Lower lobe of right lung (tissue), 2 donors: ENCODE measurements around the gene DUSP9. TPM values are rescaled to one million over a fixed set of nuclear protein-coding genes. Genes with fewer than 3 reads are reported as not detected.

Experiments used
- ATAC-seq, 2 donors: fragments of 200-7000 bp; cut with Tn5 transposase; one replicate each; pipeline ENCODE4 v1.9.1; 2020 to 2022; ENCODE audit warnings: mild to moderate bottlenecking in 2 of 2, moderate library complexity in 2 of 2
- DNase-seq: peaks from one replicate; pipeline ENCODE4 v3.0.0-alpha.2; 2020
- H3K27ac ChIP-seq: fragments of 200-600 bp; one replicate; pipeline ENCODE4 v1.8.0; 2022
- H3K27me3 ChIP-seq: fragments of 200-600 bp; one replicate; pipeline ENCODE4 v1.8.0; 2022; ENCODE audit warnings: low read depth
- H3K36me3 ChIP-seq: fragments of 200-600 bp; one replicate; pipeline ENCODE4 v1.8.0; 2022; ENCODE audit warnings: mild to moderate bottlenecking
- H3K4me1 ChIP-seq: fragments of 200-600 bp; one replicate; pipeline ENCODE4 v1.8.0; 2022
- H3K4me3 ChIP-seq: fragments of 200-600 bp; one replicate; pipeline ENCODE4 v1.8.0; 2022; ENCODE audit warnings: mild to moderate bottlenecking
- H3K9me3 ChIP-seq: fragments of 200-600 bp; one replicate; pipeline ENCODE4 v1.8.0; 2022
- CTCF ChIP-seq: fragments of 200-600 bp; IDR thresholded peaks from one replicate; pipeline ENCODE4 v1.8.0; 2022; ENCODE audit warnings: antibody characterized with exemption, mild to moderate bottlenecking
- intact Hi-C: fragments of 100-400 bp; cut with DNase I; formaldehyde crosslinking; loops from one replicate; pipeline ENCODE4 v1.11.0; 2022
- total RNA-seq: library from RNA; stranded (reverse); fragmentation: NEBNext Ultra II Directional; extraction: Animal tissue kit (Norgen Biotek cat#: 25700); gene quantifications from one replicate; pipeline ENCODE4 v1.2.1, GENCODE V29; 2021
- donor health status: DM: no; HTN: yes; CAD: no; lungs with severe emphysema.

Gene DUSP9
- total RNA-seq, 1 donor from 2014 or later = not detected

- Histone ChIP-seq H3K4me1 (no peaks in the 10 kb centered on the region), H3K36me3 (no peaks in the 10 kb centered on the region), H3K9me3 (no peaks in the 10 kb centered on the region), H3K27me3 (no peaks in the 10 kb centered on the region), H3K27ac (no peak overlapping the region), H3K4me3 (no peak overlapping the region)
- no peak for TF ChIP-seq CTCF
- intact Hi-C loops = no loop called here
- ATAC-seq = no peak
- DNase-seq = no peak
Measured at GRCh38 chrX:153614818-153615217, 32.2 kb upstream of the DUSP9 start.

GRCh38 chrX:153620576-153620975 is 26.4 kb upstream of the DUSP9 start:
- Histone ChIP-seq H3K4me1 (no peaks in the 10 kb centered on the region), H3K4me3 (no peak overlapping the region), H3K27ac (no peak overlapping the region), H3K36me3 (no peaks in the 10 kb centered on the region), H3K9me3 (no peaks in the 10 kb centered on the region), H3K27me3 (no peaks in the 10 kb centered on the region)
- TF ChIP-seq CTCF = no peak
- intact Hi-C loops = no loop called here
- DNase-seq (no peak), ATAC-seq (no peak)

GRCh38 chrX:153621949-153622598 is 24.9 kb upstream of the DUSP9 start:
- intact Hi-C loops = no loop called here
- Histone ChIP-seq H3K4me1 (no peaks in the 10 kb centered on the region), H3K27ac (no peak overlapping the region), H3K36me3 (no peaks in the 10 kb centered on the region), H3K27me3 (no peaks in the 10 kb centered on the region), H3K4me3 (no peak overlapping the region), H3K9me3 (no peaks in the 10 kb centered on the region)
- no peak for ATAC-seq
- TF ChIP-seq CTCF = no peak
- DNase-seq = peak; percentile 3

DNA sequence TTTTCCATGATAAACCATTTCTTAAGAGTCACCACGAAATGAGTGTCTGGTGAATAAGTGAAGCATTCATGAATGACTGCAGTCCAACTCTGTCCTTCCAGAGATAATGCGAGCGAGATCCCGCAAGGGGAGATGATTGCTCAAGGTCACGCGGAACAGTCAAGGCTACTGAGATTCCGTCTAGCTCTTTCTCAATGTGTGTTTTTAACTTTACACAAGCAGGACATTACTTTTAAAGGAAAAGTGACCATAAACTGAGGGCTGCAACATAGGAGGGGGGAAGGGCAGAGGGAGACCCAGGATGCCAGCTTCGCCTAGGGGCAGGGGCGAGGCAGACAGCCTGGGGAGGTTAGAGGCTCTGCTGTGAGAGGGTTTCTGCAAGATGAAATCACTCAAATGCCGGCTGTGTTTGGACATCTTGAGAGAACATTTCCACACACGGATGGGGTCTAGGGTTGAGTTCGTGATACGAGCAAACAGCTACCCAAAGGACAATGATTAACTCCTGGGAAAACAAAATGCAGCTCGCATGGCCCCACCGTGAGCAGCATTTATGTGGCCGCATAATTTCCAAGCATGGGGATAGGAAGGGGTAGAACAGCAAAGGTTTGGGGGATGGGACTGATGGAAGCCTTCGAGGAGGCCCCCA is 24.2 kb upstream of the DUSP9 start:
- no peaks in the 10 kb centered on the region for H3K36me3 ChIP-seq
- H3K9me3 ChIP-seq = no peaks in the 10 kb centered on the region
- H3K27ac ChIP-seq = no peak overlapping the region
- ATAC-seq (no peak), DNase-seq (no peak)
- H3K4me1 ChIP-seq = no peaks in the 10 kb centered on the region
- H3K4me3 ChIP-seq = no peak overlapping the region
- no peaks in the 10 kb centered on the region for H3K27me3 ChIP-seq
- intact Hi-C loops = no loop called here
- no peak for TF ChIP-seq CTCF

DNA sequence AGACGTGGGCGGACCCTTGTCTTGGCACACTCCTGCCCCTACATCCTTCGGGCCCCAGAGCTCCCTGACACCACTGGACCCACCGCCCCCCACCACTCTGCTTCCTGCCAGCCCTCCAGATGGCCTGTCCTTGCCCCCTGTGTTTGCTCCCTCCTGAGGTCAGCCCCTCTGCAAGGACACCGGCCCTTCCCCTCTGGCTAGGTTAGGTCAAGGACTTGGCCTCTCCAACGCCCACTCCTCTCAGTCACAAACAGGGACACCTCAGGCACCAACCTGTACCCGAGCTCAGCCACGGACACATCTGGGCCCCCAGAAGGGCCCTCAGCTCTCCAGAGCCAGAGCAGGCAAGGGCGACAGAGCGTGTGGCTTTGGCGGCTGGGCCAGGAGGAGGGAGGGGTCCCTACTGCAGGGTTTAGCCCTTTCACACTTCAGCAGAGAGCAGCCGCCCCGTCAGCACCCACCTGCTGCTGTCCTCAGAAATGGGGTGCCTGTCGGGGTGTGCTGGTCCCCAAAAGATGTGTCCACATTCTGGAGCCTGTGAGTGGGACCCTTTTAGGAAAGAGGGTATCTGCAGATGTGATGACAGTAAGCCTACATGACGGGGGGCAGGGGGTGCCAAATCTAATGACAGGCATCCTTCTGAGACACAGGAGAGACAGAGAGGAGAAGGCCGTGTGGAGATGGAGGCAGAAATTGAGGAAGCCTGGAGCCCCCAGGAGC is 23.5 kb upstream of the DUSP9 start:
- no peaks in the 10 kb centered on the region for H3K9me3 ChIP-seq
- intact Hi-C loops = no loop called here
- H3K4me3 ChIP-seq = no peak overlapping the region
- ATAC-seq (no peak), DNase-seq (peak; percentile 11)
- H3K27ac ChIP-seq = no peak overlapping the region
- no peaks in the 10 kb centered on the region for H3K4me1 ChIP-seq
- H3K36me3 ChIP-seq = no peaks in the 10 kb centered on the region
- no peaks in the 10 kb centered on the region for H3K27me3 ChIP-seq
- TF ChIP-seq CTCF = no peak
